ENCODE measurements around the gene TARS1.
"Not testable (repeated sequence)": the region's sequence is repeated elsewhere in the genome, so short reads cannot be mapped to it uniquely, and the experiment has no call there.

Gene TARS1

DNA sequence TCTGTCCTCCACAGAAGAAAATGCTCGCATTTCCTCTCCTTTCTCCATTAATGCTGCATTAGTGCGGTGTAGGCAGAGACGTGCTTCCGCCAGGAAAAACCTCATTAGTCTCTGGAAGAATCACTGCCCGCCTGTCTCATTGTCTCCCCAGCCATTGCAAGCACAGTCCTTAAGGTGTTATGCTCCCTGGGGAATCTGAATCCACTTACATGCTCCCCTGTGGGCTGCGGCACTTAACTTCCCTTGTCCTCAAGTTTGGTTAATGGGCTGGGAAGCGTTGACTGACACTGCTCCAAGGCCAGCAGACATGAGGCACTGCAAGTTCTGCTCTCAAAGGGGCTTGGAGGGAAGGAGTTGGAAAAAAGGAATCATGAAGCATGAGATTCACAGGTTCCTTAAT is 41.6 kb downstream of the TARS1 start:
- no peak for DNase-seq

DNA sequence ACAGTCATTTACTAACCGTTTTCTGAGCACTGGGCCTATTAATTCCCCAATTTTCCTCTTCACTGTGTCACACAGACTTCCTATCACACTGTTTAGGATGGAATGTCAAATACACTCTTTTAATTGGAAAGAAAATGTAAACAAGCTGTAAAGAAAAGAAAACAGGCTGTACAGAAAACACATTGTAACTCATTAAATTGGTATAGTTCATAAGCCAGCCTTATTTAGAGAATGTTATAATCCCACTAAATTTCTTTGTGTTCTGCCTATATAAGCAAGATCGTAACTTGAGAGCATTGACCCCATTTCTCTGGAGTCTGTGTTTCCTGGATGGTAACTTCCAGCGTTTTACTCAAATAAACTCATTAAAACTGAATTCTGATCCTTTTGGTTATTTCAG is 46.5 kb downstream of the TARS1 start:
- DNase-seq = no peak

DNA sequence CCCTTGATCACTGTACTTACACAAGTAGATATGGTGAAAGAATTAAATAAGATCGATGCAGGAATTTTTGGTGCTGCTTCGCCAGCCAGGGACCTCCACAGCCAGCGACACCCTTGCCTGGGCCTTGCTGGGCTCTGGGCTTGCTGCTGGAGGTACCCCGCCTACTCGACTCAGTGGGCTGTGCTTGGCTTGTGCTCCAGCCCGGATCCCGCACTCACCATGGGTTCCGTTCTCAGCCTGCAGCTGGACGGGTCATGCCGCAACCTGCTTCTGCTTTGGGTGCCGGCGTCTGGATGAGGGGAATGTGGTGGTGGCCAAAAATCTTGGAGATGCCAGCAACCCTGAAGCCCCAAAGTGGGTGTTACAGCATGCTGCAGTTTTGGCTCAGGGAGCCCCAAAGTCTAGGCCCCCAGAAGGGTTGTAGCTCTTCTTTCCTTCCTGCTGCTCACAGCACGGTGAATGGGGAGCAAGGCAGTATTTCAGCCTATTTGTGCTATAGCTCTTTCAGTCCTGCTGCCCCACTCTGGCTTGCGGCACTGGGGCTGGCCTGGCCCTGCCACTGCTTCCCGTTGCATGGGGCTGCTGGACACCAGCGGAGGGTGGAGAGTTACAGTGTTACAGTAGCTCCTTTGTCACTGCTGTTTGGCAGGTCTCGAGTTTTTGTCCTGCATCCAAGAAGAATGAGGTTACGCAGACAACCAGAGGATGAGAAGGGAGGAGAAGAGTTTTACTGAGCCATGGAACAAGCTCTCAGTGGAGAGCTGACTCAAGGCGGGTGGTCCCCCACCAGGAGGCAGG is 48.0 kb downstream of the TARS1 start:
- peak in 7 of 58 donors; percentile 3 to 15 (median 7) for DNase-seq

GRCh38 chr5:33489481-33490067 is 48.8 kb downstream of the TARS1 start:
- no peak for DNase-seq

GRCh38 chr5:33490071-33490665 is 49.4 kb downstream of the TARS1 start:
- DNase-seq = no peak

DNA sequence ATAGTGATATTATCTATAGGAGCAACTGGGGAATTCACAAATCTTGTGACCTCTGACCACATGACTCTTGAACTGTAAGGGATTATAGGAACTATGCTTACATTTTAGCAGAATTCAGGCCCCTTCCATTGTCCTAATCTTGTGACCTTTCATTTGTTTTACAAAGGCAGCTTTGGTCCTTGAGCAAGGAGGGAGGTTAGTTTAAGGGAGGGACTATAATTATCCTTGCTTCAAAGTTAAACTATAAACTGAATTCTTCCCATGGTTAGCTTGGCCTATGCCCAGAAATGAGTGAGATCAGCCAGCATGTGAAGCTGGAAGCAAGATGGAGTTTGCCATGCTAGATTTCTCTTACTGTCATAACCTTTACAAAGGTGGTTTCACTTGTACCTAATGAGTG is 51.2 kb downstream of the TARS1 start:
- no peak for DNase-seq

DNA sequence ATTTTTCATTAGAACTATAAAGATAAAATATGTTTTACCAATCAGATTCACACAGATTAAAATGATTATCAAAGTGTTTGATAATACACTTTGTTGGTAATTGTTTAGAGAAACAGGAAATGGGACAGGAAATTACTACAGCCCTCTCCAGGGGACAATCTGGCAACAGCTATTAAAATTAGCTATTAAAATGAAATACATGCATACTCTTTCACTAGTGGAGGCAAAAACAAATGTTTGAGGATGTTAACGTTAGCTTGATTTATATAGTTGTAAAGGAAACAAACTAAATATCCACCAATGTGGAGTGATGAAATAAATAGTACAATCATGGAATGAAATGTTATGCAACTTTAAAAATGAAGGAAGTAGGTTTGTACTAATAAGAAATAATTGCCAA is 53.7 kb downstream of the TARS1 start:
- no peak for DNase-seq

DNA sequence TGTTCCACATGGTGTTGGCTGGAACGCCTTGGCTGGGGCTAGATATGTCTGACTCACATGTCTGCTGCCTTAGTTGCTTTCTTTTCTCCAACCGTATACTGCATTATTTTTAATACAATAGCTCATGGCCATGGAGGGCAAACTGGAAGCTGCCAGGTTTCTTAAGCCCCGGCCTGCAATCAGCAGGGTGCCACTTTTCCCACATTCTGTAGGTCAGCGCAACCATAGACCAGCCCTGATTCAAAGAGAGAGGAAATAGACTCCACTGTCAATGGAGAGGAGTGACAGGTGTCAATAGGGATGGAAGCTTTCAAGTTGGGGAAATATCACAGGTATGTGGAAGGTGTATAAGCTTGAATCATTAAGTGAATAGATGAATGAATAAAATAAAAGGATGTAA is 60.5 kb downstream of the TARS1 start:
- no peak for DNase-seq

- no peak for DNase-seq
Measured at GRCh38 chr5:33501899-33502298, 61.1 kb downstream of the TARS1 start.

DNA sequence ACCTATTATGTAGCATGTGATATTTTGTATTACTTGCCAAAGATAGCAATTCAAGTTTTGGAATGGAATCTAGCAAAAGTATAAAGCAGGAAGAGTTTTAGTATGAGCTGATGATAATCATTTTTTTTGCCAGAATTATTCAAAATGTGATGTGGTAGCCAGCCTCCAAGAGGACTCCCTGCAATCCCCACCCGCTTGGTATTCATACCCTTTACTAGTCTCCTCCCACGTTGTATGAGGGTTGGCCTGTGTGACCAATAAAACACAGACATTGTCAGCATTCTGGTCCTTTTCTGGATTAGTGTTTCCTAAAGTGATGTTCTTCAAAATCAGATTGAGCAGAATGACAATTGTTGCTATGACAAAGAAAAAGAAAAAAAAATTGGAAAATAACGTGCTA is 63.8 kb downstream of the TARS1 start:
- no peak for DNase-seq

DNA sequence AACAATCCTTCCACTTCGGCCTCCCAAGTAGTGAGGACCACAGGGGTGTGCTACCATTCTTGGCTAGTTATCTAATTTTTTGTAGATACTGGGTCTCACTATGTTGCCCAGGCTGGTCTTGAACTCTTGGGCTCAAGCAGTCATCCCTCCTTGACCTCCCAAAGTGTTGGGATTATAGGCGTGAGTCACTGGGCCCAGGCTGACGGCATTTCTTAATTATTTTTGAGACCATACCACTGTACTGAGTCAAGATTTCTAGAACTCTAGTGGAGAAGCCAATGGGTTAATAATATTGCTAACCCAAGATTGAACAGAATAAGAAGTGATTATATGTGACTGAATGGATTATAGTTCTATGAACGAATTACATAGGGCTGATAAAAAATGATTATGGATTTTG is 66.7 kb downstream of the TARS1 start:
- no peak for DNase-seq

GRCh38 chr5:33509036-33509435 is 68.3 kb downstream of the TARS1 start:
- DNase-seq = no peak

- no peak for DNase-seq
Measured at GRCh38 chr5:33513462-33514185, 72.9 kb downstream of the TARS1 start.

GRCh38 chr5:33515366-33515765 is 74.6 kb downstream of the TARS1 start:
- not testable (repeated sequence) for DNase-seq

DNA sequence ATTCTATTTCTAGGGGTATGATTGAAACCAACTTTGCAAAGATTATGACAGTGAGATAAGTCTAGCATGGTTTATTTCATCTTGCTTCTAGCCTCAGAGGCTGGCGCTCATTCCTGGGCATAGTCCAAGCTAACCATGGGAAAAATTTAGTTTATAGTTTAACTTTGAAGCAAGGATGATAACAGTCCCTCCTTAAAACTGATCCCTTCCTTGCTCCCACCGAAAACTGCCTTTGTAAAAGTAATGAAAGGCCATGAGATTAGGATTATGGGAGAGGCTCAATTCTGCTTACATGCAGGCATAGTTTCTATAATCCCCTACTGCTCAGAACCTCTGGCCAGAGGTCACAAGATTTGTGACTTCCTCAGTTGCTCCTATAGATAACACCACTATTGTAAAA is 75.7 kb downstream of the TARS1 start:
- DNase-seq = no peak

All from anterior cingulate cortex (tissue), 58 donors.